HK-2 (cell line): ENCODE data around the gene SPTBN5.

Experiments used
- DNase-seq: peaks from one replicate; pipeline ENCODE4 v3.0.0-alpha.2; 2018; ENCODE audit not compliant: unreplicated experiment

SPTBN5 gene

GRCh38 chr15:41926185-41927056 lies 32.6 kb upstream of the SPTBN5 start:
- DNase-seq = no peak

- no peak for DNase-seq
Measured at GRCh38 chr15:41925086-41925608, 31.3 kb upstream of the SPTBN5 start.

- no peak for DNase-seq
Measured at GRCh38 chr15:41923401-41923997, 29.6 kb upstream of the SPTBN5 start.

- no peak for DNase-seq
Measured at GRCh38 chr15:41922353-41922752, 28.5 kb upstream of the SPTBN5 start.

- no peak for DNase-seq
Measured at GRCh38 chr15:41921639-41922038, 27.8 kb upstream of the SPTBN5 start.

GRCh38 chr15:41921167-41921566 lies 27.3 kb upstream of the SPTBN5 start:
- DNase-seq = no peak

GRCh38 chr15:41919954-41920538 lies 26.2 kb upstream of the SPTBN5 start:
- no peak for DNase-seq

GRCh38 chr15:41919201-41919820 lies 25.5 kb upstream of the SPTBN5 start:
- DNase-seq = no peak

- no peak for DNase-seq
Measured at GRCh38 chr15:41918506-41919126, 24.8 kb upstream of the SPTBN5 start.

- peak; percentile 45 for DNase-seq
Measured at GRCh38 chr15:41917767-41918430, 24.0 kb upstream of the SPTBN5 start.

- no peak for DNase-seq
Measured at GRCh38 chr15:41915255-41915994, 21.6 kb upstream of the SPTBN5 start.

- no peak for DNase-seq
Measured at GRCh38 chr15:41914411-41914810, 20.6 kb upstream of the SPTBN5 start.

- no peak for DNase-seq
Measured at GRCh38 chr15:41913256-41913655, 19.4 kb upstream of the SPTBN5 start.

GRCh38 chr15:41911691-41912345 lies 18.0 kb upstream of the SPTBN5 start:
- DNase-seq = no peak

GRCh38 chr15:41908736-41909461 lies 15.0 kb upstream of the SPTBN5 start:
- DNase-seq = no peak

GRCh38 chr15:41907141-41907540 lies 13.3 kb upstream of the SPTBN5 start:
- no peak for DNase-seq

- no peak for DNase-seq
Measured at GRCh38 chr15:41906608-41907007, 12.8 kb upstream of the SPTBN5 start.

GRCh38 chr15:41905036-41905793 lies 11.4 kb upstream of the SPTBN5 start:
- DNase-seq = no peak
